CD4-positive, alpha-beta T cell treated with Interleukin-12 subunit alpha and Interleukin-12 subunit beta, for 1 hour (primary cell): ENCODE results near the gene LYZL4.

ENCODE experiments used
- DNase-seq: peaks from one replicate; pipeline ENCODE4 v3.0.0-alpha.2; 2020

Gene LYZL4

DNA sequence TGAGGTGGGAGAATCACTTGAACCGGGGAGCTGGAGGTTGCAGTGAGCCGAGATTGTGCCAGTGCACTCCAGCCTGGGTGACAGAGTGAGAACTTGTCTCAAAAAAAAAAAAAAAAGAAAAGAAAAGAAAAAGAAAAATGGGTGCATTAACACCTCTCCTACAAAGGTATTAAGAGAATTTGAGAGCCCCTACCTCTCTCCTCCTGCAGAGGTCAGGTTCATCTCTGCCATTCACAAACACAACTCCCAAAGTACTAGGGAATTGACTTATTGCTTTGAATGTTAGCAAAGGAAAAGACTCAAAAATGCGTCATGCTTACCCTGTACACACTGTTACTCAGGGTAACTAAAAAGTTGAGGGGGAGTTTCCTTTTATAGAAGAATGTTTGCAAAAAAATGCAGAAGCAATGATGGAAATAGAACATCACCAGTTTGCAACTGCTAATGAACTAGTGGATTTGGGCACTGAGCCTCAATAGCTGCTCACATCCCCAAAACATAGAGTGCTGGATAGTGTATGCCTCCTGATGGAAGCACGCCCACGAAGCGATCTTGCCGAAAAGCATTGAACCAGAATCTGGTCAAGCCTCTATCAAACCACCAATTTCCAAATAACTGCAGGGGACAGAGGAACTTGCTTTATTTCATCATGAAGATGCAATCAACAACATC lies 15.5 kb upstream of the LYZL4 start:
- no peak for DNase-seq

DNA sequence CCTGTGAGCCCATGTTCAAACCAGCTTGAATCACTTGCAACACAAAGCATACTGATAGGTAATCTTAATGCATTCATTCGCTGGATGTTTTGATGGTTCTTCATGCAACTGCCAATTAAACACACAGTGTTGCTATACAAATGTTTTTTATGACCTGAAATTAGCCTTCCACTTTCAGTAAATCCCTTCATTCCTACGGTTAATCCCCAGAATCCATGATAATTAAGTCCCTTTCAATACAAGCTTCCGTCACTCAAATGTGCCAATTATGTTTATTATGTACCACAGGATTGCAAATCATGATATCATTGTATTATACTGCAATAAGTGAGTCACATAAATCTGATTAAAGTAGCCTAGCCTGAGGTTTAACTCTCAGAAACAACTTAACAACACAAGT lies 14.5 kb upstream of the LYZL4 start:
- no peak for DNase-seq

DNA sequence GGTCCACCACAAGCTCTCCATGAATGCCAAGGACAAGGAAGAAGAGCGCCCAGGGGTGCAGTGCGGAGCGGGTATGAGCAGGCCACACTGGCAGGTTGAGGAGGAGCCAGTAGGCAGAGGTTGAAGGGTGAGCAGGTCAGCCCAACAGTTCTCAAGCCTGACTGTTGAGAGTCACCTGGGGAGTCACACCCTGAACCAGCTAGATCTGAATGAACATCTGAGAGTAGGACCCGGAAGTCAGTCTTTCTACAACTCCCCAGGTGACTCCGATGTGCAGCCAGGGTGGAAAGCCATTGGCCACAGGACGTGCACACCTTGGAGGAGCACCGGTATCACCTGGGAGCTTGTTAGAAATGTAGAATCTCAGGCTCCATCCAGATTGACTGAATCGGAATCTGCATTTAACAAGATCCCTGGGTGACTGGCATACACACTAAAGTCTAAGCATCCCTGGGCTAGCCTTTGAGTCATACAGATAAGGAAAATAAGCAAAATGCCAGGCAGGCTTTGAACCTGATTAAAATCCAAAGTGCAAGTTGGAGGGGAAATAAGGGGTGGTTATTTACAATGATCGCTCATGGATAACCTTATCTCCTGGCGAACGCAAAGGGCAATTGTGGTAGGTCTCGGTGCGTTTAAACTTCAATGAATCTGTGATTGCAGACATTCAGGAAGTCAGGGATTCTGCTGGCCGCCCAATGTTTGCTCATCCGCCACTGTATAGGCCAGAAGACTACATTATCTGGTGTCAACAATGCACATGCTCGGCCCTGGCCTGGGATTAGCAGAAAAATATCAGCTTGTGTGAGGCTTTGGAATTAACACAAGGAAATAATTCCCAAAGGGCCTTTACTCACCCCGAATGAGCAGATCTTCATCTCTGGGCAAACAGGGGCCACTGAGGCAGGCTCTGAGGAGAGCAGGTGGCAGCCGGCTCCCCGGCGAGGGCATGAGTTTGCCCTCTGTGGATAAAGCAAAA lies 11.7 kb upstream of the LYZL4 start:
- no peak for DNase-seq

DNA sequence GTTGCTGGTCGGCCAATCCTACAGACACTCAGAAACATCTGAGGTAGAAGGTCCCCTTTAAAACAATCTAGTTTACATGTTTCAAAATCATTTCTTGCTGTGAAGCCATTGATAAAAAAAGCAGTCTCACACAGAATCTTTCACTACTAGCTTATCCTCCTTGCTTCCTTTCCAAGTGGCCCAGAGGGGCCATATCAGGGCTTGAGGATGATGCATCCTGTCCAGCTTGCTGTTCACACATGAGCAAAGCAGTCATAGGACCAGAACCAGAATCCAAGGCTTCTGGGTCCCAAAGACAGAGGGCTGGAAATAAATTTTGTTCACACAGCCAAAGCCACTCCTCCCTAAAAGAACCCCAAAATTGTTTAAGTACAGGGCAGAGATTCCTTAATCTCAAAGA lies 9.2 kb upstream of the LYZL4 start:
- no peak for DNase-seq

DNA sequence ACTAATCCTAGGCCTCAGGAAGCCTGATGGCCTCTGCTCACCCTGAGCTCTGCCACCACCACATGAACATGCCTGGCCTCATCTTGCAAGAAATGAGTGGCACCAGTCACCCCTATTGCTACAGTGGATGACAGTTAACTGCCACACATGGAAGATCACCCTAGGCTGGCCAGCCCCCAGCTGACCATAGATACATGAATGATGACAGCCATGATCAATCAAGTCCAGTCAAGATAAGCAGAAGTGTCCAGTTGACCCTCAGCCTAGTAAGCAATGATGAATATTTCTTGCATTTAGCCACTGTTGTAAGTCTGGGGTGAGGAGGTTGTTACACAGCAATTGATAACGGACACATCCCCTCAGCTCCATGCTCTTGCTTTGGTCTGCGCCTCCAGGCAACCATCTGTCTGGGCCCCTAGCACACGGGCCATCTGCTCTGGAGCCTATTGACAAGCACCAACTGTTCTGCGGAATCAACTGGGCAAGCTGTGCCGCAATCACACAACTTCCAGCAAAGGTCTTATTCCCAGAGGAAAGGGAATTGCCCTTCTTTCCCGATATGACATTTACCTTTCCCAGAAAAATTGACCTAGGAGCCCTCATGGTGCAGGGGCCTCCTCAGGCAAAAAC lies 2.2 kb upstream of the LYZL4 start:
- DNase-seq = no peak

DNA sequence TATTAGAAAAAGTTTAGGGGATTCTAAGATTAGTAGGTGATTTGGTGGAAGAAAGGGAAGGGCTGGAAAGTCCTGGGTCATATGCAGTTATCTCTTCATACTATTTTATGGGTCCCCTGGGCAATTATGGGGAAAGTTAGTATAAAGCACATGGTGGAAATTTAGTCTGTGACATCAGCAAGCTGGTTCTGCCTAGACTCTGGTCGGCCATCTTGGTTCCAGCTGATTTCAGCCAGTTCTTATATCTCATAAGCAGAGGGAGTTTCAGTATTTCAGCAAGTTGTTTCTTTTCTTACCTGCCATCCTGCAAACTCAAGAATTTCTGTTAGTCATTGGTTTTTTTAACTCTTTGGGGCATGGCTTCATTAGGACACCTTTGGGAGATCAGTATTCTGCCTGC lies 1.0 kb upstream of the LYZL4 start:
- DNase-seq = no peak

DNA sequence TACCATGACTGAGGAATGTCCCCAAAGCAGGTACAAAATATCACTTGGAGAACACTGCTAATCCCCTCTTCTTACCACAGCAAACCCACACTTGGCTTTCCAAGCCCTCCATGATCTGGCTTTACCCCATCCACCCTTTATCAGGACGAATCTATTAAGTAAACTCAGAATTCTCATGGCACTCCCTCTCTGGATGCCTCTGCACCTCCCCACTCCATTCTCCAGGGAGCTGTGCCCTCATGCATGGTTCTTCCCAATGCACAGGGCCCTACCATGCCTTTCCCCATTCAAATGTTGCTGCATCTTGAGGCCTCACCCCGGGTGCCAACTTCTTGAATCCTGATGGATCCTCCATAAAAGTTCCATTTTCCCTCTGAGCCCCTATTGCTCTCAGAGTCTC lies 2.3 kb downstream of the LYZL4 start:
- no peak for DNase-seq

DNA sequence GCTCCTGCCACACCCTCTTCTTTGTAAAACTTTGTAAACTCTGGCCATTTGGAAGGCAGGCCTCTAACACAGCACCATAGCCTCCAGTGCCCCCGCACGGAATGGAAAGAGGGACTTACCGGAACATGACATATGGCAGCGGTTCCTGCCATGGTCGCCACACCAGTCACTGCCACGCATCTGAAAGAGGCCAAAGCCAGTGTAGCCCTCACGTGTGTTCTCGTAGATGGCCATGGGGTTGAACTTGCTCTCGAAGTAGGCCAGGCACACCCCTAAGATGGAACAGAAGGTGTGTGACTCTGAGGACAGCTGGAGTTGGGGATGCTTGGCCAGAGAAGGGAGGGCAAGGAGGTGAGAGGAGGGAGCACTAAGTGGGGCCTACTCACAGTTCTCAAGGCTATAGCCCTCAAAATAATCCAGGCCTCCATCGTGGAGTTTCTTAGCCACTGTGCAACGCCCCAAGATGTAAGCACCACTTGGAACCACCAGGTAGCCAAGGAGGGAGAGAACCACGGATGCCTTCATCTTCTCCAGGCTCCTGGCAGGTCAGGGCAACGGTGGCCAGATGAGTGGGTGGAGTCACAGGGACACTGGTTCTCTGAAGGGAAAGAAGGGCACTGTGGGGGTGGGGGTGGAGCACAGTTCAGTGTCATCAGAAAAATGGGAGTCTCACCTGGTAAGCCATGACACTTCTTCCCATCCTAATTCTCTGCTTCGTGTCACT lies 3.5 kb downstream of the LYZL4 start:
- DNase-seq = no peak

DNA sequence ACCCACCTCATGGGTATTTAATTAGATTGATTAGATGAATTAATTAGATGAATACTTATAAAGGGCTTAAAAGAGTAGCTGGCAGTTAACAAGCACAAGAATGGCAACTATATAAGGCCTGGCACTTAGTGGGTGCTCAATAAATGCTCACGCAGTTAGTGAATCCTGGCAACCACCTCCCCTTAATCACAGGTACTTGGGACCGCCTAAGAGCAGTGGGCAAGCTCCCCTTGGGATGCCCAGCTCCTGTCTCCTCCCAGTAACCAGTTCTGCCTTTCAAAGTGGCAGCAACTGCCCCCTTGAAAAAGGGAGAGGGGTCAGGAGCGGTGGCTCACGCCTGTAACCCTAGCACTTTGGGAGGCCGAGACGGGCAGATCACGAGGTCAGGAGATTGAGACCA lies 4.6 kb downstream of the LYZL4 start:
- DNase-seq = no peak

DNA sequence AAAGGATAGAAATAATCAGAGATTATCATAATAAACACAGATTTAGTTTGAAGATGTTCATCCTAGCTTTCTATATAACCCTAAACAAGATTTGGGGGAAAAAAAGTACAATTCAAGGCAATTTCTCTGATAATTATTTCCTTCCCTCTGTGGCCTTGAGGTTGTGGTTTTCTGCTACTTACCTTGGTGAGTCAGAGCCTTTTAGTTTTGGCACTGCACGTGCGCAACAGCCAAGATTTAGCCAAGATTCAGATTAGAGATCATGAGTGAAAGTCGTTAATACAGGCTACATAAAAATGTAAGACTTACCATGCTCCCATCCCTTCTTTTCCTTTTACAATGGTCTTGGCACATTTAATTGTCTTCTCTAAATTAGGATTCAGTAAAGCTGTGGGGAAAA lies 6.7 kb downstream of the LYZL4 start:
- no peak for DNase-seq

DNA sequence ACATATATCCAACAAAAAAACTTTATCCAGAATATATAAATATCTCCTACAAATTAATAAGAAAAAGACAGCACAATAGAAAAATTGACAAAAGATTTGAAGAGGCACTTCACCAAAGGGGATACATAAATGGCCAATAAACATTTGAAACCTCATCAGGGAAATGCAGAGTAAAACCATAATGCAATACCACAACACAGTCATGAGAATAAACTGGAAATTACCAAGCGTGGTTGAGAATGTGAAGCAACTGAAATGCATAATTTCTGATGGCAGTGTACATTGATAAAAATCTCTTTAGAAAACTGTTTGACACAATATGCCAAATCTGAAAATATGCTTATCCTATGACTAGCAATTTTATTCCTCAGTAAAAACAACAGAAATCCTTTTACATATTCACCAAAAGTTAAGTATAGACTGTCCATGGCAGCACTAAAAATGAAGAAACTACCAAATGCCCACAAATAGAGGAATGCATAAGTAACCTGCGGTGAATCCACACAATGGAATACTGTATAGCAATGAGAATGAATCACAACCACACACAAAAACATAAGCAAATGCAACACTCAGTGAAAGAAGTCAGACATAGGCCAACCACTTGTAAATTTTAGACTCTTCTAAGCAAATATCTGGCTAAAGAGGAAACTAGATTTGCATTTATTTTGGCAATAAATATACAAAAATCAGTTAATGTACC lies 7.9 kb downstream of the LYZL4 start:
- DNase-seq = no peak

DNA sequence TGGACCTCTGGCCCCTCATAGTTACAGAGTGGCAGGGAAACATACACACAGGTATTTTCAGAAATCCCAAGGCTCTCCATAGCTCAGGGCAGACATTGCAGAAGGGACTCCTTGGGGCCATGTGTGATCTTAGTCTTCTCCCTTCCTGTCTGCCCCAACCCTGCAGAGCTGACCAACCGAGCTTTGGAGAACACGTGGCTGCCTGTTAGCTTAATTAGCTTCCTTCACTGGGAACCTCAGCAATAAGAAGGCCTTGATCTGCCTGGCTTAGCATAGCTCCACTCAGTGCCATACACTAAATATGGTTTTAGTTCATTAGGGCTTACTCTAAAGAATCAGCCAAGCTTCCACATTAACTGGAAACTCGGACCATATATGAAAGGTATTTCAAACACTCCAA lies 12.3 kb downstream of the LYZL4 start:
- DNase-seq = no peak

DNA sequence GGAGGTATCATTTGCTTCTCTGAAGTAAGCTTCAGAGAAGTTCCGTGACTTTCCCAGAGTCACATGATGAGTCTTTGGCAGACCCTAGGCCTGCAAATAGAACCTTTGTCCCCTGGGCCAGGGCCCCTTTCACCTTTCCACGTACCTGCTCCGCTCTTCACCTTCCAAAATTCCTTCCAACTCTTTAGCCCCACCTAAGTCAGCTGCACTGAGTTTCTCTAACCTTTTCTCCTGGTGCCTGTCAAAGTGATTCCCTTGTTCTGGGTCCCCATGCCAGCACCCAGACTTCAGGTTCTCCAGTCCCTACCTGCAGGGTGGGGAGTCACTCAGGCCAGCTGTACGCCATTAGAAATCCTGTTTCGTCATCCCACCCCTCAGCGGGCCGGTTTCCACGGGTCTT lies 12.8 kb downstream of the LYZL4 start:
- no peak for DNase-seq

DNA sequence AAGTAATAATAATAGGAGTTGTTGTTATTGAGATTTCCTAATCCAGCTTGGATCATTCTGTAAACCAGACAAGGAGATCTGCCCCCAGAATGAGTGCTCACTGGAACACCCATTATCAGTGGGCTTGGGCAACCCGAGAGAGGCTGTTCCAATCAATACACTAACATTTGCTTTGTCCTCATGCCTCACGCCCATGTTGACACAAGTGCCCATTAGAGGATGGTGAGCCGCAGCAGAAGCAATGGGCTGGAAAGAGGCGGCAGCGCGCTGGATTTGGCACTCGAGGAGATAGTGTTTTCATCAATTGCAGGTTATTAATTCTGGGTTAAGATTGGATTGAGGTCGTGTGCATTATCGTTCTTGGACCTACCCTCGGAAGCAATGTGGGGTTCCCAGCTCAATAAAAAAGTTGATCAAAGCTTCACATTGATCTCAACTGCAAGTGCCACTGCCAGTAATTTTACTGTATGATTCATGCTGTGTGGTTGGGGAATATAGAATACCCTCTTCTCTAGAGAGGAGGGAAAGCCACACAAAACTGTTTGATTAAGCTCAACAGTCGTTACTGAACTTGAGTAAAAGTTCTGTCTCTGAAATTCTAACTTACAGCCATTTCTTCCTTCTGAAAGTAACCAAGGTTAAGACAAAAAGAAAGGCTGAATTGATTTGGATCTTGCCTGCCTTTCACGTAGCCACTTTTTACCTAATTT lies 15.7 kb downstream of the LYZL4 start:
- DNase-seq = no peak

DNA sequence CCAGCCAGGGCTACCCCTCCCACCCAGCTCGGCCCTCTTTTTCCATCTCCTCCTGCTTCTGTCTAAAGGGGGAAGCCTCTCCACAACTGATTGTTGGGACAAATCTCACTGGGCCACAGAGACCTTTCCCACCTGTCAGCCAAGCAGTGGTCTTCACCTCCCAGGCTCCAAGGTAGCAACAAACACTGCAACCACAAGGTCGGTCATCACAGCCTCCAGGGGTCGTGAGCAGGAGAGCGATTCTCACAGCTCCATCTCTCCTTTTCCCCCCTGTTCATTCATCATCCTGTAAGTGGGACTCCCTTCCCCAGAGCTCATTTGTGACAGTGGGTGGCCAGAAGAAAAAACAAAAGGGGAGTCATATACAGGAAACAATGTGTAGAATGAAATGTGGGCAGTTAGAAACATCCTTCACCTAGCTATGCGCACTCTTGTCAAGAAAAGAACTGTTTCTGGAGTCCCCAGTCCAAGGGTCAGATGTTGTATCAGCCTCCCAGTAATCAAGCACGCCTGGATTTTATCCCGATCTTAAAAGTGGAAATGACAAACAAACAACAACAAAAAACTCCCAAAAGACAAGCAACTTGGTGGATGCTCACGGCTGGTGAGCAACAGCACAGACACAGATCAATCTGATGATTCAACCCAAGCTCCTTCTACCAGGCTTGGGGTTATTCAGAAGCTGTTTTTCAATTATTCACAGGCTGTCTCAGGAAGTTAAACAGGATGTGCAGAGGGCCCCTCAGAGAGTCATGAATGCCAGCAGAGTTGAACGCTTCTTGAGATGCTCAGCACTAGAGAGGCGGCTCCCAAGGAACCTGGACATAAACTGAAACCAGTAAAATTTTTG lies 22.4 kb downstream of the LYZL4 start:
- DNase-seq = peak; percentile 15

DNA sequence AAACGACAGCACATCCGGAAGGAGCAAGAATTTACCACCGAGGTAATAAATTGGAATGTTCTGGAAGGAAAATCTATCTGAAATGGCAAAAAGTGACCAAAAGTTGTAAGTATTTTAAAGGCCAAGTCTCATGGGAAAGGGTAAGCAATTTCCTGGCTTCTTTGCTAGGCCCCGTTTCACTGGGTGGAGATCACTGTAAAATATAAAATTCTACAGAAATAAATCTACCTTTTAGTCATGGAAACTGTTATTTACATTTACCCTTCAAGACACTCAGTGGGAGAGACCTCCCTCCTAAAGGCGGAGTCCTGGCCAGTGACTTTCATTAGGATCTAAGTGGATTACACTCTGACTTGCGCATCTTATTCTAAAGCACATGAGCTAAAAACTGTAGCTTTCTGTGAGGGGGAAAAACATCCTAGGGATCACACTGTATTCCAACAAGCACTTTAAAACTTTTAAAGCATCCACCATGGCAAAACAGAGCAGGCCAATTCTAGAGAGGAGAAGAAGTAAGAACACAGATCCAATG lies 28.8 kb downstream of the LYZL4 start:
- no peak for DNase-seq

DNA sequence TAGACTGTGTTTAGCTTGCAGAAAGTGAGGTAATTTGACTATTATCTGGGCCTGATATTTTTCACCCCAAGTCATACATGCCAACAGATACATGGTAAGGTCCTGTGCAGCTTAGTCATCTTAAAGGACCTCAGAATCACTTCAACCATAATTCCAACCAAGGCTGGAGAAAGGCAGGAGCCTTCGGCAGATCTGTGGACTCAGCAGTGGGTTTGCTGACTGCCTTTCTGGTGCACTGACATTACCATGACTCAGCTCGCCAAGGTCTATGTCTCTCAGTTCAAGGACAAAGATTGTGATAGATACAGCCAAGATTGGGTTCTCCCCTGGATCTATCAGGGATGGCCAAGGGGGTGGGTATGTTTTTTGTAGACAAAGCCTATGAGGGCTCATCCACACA lies 32.7 kb downstream of the LYZL4 start:
- DNase-seq = no peak

DNA sequence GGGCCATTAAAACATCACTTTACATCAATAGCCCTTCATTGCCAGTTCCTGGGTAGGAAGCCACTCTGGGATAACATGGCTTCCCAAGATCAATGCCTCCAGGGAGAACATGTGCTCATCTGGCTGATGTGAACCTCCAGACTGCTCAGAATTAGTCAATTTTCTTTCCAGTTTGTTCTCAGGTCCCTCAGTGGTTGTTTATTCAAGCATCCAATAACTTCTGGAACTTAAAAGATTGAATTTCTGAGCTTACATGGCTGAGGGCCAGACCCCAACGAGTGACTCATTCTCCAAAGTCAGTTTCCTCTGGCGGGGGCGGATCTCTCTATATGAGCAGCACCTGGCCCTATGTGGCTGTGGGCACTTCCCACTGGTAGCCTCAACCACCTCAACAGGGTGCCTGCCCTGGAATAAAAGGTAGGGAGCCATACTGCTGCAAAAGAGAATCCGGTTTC lies 34.0 kb downstream of the LYZL4 start:
- no peak for DNase-seq

DNA sequence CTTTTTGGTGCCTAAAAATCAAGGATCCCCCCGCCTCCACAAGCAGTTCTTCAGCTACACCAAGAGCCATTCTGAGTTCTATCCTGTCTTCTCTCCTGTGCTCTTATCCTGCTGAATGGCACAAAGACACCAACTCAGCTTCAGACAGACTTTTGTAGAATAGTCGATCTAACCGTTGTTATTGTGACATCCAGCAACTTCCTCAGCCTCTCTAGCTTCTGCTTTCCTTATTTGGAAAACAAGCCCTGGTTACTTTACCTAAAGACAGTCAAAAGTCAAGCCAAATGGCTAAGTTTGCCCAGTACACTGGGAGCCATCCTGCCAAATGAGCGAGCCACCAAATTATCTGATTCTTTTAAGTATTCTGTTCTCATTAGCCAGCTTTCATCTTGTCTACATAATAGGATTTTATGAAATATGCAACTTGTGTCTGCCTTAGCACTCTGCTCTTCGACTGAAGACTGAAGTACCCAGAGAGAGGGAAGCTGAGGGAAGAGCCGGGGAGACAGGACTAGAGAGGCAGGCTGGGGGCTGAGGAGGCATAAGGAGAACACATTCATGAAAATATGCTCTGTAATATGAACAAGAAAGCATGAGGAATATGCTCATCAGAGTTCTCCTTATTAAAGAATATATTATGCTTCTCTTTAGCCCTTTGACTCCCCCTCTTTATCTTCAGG lies 35.1 kb downstream of the LYZL4 start:
- DNase-seq = no peak

DNA sequence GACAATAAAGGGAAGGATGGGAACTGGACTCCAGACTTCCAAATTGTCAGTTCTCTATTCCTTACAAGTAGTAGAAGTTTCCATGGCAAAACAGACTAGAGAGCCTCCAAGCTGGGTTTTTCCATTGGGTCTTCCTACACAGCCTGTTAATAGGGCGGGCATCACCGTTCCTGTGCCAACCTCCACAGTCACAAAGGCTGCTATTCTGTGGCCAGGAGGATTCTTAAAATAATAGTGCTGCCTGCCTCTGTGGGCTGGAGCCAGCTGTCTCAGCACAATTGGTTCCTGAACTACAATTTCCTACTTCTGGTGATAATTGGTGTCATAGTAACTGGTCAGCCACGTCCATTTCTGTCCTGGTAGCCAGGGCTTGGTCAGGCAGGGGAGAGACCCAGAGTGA lies 38.6 kb downstream of the LYZL4 start:
- no peak for DNase-seq
